Limb (tissue), 2 donors: Measurements from ENCODE around the gene FAM72D.
"Not testable (repeated sequence)": the region's sequence is repeated elsewhere in the genome, so short reads cannot be mapped to it uniquely, and the experiment has no call there.

Experiments used
- DNase-seq, 2 donors: peaks; one replicate each; pipeline ENCODE4 v3.0.0-alpha.2; 2016; ENCODE audit errors: extremely low spot score in 2 of 2

FAM72D gene

GRCh38 chr1:145146308-145146707 is 50.5 kb downstream of the FAM72D start:
- not testable (repeated sequence) for DNase-seq

DNA sequence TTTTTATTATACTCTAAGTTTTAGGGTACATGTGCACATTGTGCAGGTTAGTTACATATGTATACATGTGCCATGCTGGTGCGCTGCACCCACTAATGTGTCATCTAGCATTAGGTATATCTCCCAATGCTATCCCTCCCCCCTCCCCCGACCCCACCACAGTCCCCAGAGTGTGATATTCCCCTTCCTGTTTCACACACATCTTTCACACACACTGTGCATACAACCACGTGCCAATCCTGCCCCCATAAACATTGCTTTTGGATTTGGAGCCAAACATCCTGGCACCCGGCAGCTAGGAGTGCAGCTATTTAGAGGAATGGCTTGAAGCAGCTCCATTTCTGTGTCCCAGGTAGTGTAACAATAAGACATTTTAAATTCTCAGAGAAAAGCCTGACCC is 51.4 kb downstream of the FAM72D start:
- DNase-seq = not testable (repeated sequence)

DNA sequence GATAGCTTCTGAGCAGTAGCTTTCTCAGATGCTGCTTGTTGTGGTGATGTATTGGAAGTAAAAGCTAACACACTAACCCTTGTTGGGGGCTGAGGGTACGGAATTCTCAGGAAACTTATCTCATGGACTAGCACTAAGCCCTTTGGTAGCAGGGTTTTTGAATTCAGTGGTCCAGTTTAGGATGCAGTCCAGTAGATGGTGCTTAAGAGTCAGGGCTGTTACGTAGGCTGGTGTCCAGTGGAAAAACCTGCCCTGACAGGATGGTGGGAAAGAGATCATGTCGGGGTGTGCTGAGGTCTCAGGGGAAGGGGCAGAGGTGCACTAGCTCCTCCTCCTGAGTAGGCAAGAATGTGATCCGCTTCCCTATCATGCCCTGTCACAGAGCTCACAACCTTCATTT is 59.6 kb downstream of the FAM72D start:
- not testable (repeated sequence) for DNase-seq

- DNase-seq = peak in 1 of 2 donors; percentile 12
Observed at GRCh38 chr1:145155873-145156272, 60.1 kb downstream of the FAM72D start.

DNA sequence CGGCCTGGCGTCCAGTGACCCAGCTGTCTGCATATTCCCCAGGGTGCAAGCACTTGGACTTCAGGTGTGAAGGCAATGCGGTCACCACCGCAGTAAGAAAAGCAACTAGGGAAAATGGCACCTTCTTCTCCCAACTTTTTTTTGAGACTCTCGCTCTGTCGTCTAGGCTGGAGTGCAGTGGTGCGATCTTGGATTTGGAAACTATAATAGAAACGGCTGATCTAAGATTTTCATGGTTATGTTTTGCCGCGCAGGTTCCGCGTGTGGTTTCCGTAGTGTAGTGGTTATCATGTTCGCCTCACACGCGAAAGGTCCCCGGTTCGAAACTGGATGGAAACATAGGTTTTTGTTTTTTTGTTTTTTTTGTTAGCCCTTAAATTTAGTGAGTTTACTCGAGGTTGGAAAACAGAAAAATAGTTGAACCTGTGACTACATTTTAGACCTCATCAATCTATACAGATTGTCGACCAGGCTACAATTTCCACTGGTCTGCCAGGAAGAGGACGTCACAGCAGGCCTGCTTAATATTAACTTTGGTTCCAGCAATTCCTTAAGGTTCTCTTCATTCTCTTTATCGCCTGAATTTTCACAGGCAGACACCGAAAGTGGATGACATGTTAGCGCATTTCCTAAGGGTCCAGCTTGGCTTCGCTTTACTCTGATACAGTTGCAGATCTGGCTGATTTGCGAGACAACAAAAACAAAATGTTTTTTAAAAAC is 61.3 kb downstream of the FAM72D start:
- peak; percentile 37 to 69 for DNase-seq

- DNase-seq = not testable (repeated sequence)
Observed at GRCh38 chr1:145157715-145158114, 61.9 kb downstream of the FAM72D start.

DNA sequence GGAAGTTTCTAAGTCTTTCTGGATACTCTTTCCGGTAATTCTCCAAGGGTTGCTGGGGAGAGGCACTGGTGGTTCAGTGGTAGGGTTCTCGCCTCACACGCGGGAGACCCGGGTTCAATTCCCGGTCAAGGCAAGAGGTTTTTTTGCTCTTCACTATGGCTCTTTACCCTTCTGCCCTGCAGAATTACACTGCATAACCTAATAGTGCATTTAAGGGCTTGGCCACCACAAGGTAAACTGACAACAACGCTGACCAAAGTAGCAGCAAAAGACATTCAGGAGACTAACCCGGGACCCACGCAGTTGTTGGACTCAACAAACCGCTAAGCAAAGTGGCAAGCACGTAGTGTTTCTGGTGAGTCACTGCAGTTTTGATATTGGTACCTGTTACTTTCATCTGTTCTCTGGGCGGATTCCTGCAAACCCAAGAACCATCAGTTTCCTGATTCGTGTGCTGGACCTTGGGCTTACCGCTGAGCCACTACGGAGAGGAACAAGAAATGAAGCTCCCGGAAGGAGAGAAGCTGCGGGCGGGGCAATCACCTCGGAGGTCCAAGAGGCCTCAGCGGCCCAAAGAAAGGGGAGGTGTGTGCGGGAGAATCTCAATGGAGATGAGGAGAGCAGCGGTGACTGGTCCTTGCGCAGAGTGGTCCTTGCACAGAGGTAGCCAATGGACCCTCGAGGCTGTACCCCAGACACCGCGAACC is 65.4 kb downstream of the FAM72D start:
- DNase-seq = not testable (repeated sequence)
